HG03135 (cell line): Measurements from ENCODE around the gene MAP3K2.

Experiments
- ATAC-seq: cut with Tn5 transposase; IDR thresholded peaks from one replicate; pipeline ENCODE4 v1.9.1; 2021; ENCODE audit warnings: mild to moderate bottlenecking, moderate library complexity; ENCODE audit not compliant: unreplicated experiment

The MAP3K2 gene

GRCh38 chr2:127387655-127388422 is at the start of gene MAP3K2:
TSS of gene MAP3K2 (minus strand) at chr2:127387975. CDS start at chr2:127343129, 44,846 bp downstream.
- peak; percentile 73 for ATAC-seq

GRCh38 chr2:127437056-127437455 is 49.3 kb upstream of the MAP3K2 start:
- no peak for ATAC-seq

- ATAC-seq: no peak
These were observed 46.7 kb upstream of the MAP3K2 start for GRCh38 chr2:127434515-127434914.

- ATAC-seq: no peak
These were observed 43.7 kb upstream of the MAP3K2 start for GRCh38 chr2:127431408-127432023.

- ATAC-seq: no peak
These were observed 42.2 kb upstream of the MAP3K2 start for GRCh38 chr2:127429844-127430425.

GRCh38 chr2:127429291-127429690 is 41.5 kb upstream of the MAP3K2 start:
- no peak for ATAC-seq

- ATAC-seq: no peak
These were observed 41.0 kb upstream of the MAP3K2 start for GRCh38 chr2:127428815-127429109.

GRCh38 chr2:127428057-127428814 is 40.5 kb upstream of the MAP3K2 start:
- no peak for ATAC-seq

GRCh38 chr2:127427376-127428056 is 39.7 kb upstream of the MAP3K2 start:
- ATAC-seq: no peak

- no peak for ATAC-seq
These were observed 39.0 kb upstream of the MAP3K2 start for GRCh38 chr2:127426501-127427354.

GRCh38 chr2:127425540-127426490 is 38.0 kb upstream of the MAP3K2 start:
- no peak for ATAC-seq

GRCh38 chr2:127424598-127425520 is 37.1 kb upstream of the MAP3K2 start:
- no peak for ATAC-seq

GRCh38 chr2:127423880-127424279 is 36.1 kb upstream of the MAP3K2 start:
- ATAC-seq: no peak

- ATAC-seq: no peak
These were observed 35.7 kb upstream of the MAP3K2 start for GRCh38 chr2:127423478-127423843.

- no peak for ATAC-seq
These were observed 35.0 kb upstream of the MAP3K2 start for GRCh38 chr2:127422559-127423477.

- no peak for ATAC-seq
These were observed 34.2 kb upstream of the MAP3K2 start for GRCh38 chr2:127421871-127422558.
